Gastroesophageal sphincter (tissue), 4 donors: ENCODE measurements around the gene TMEM151A. TPM values are rescaled to one million over a fixed set of nuclear protein-coding genes. Genes with fewer than 3 reads are reported as not detected.
A peak's percentile ranks its signal among the peaks of the same experiment; 100 is the strongest.
"Not testable (repeated sequence)": the region's sequence is repeated elsewhere in the genome, so short reads cannot be mapped to it uniquely, and the experiment has no call there.

Experiments
- ATAC-seq: fragments of 150-250 bp; one replicate; pipeline ENCODE4 v1.9.1; 2016; ENCODE audit warnings: mild to moderate bottlenecking, moderate library complexity
- H3K27ac ChIP-seq, 4 donors: fragments of 200-600 bp; sonication (generic) in 3 of 4; 1 replicate in 3 of 4; 2 replicates in 1 of 4; pipeline ENCODE4 v1.5.1; 2016 to 2019
- H3K27me3 ChIP-seq: fragments of 200-600 bp; sonication (generic); one replicate; pipeline ENCODE4 v1.5.1; 2019
- H3K36me3 ChIP-seq, 2 donors: fragments of 200-600 bp; sonication (generic); one replicate each; pipeline ENCODE4 v1.5.1; 2019; ENCODE audit warnings: control low read depth in 1 of 2
- H3K4me1 ChIP-seq, 3 donors: fragments of 200-600 bp; sonication (generic); 1 replicate in 2 of 3; 2 replicates in 1 of 3; pipeline ENCODE4 v1.5.1; 2016 to 2019; ENCODE audit warnings: control low read depth in 2 of 3
- H3K4me3 ChIP-seq, 2 donors: fragments of 200-600 bp; sonication (generic); one replicate each; pipeline ENCODE4 v1.5.1; 2019; ENCODE audit warnings: mild to moderate bottlenecking in 1 of 2, moderate library complexity in 1 of 2
- H3K9me3 ChIP-seq, 3 donors: fragments of 200-600 bp; sonication (generic); one replicate each; pipeline ENCODE4 v1.5.1; 2017 to 2019; ENCODE audit warnings: control low read depth in 2 of 3
- CTCF ChIP-seq, 4 experiments: fragments of 200-600 bp in 2 of 4; fragments of 450-650 bp in 2 of 4; sonication (generic) in 1 of 4; IDR thresholded peaks; one replicate each; pipeline ENCODE4 v1.5.1; 2017 to 2019; ENCODE audit warnings: antibody characterized with exemption in 4 of 4, mild to moderate bottlenecking in 2 of 4, moderate library complexity in 2 of 4
- EP300 ChIP-seq: sonication (generic); formaldehyde crosslinking; IDR thresholded peaks from one replicate; pipeline ENCODE4 v1.6.1; 2017; ENCODE audit warnings: antibody characterized with exemption, mild to moderate bottlenecking
- POLR2A ChIP-seq, 2 donors: fragments of 450-650 bp; IDR thresholded peaks; one replicate each; pipeline ENCODE4 v1.6.1; 2017; ENCODE audit warnings: antibody characterized with exemption in 2 of 2, mild to moderate bottlenecking in 2 of 2, moderate library complexity in 1 of 2
- POLR2AphosphoS5 ChIP-seq: sonication (generic); formaldehyde crosslinking; IDR thresholded peaks from one replicate; pipeline ENCODE4 v1.6.1; 2017; ENCODE audit warnings: antibody characterized with exemption
- WGBS, 2 donors: methylation state at CpG; one replicate each; pipeline ENCODE4 v1.1.5; 2018; ENCODE audit warnings: low coverage in 1 of 2; 5-methylcytosine and 5-hydroxymethylcytosine counted together
- total RNA-seq, 4 donors: library from RNA; depleted of rRNA; stranded (reverse); fragments of >200 nt; gene quantifications; one replicate each; pipeline ENCODE4 v1.1.0, GENCODE V29; 2016

The TMEM151A gene
- total RNA-seq, 4 donors from 2014 or later, result 0.66 TPM; not detected in 3

GRCh38 chr11:66247801-66248200, 43.9 kb upstream of the TMEM151A start:
- Histone ChIP-seq H3K4me1 (no peaks in the 10 kb centered on the region), H3K27ac (no peak overlapping the region), H3K9me3 (no peaks in the 10 kb centered on the region), H3K4me3 (no peak overlapping the region), H3K36me3 (peaks cover 0 to 55% of the 10 kb centered on the region in 2 donors), H3K27me3 (no peaks in the 10 kb centered on the region)
- no peak for TF ChIP-seq POLR2AphosphoS5
- TF ChIP-seq POLR2A (IDR thresholded peaks at IDR 0.05), result no peak
- TF ChIP-seq EP300, result no peak
- no peak for TF ChIP-seq CTCF (IDR thresholded peaks at IDR 0.05)
- ATAC-seq, result no peak
- 91% methylated on average over 2 of the region's 3 CpGs; no CpG with 5 or more reads in 1 of the 2 donors for WGBS, 2 donors

- H3K27ac ChIP-seq, result no peak overlapping the region
- H3K4me1 ChIP-seq, result no peaks in the 10 kb centered on the region
- ATAC-seq, result no peak
- TF ChIP-seq POLR2AphosphoS5, result no peak
- no peak for TF ChIP-seq EP300
- TF ChIP-seq CTCF (IDR thresholded peaks at IDR 0.05), result no peak
- no peak for TF ChIP-seq POLR2A (IDR thresholded peaks at IDR 0.05)
- H3K27me3 ChIP-seq, result no peaks in the 10 kb centered on the region
- no peak overlapping the region for H3K4me3 ChIP-seq
- peaks cover 0 to 44% of the 10 kb centered on the region in 2 donors for H3K36me3 ChIP-seq
- 94 to 96% methylated on average over 3 to 4 of the region's 6 CpGs for WGBS, 2 donors
- H3K9me3 ChIP-seq, result no peaks in the 10 kb centered on the region
Observed at GRCh38 chr11:66248903-66249302, 42.8 kb upstream of the TMEM151A start.

GRCh38 chr11:66251809-66252208, 39.9 kb upstream of the TMEM151A start:
- Histone ChIP-seq H3K27me3 (no peaks in the 10 kb centered on the region), H3K9me3 (no peaks in the 10 kb centered on the region), H3K36me3 (peaks cover 0 to 22% of the 10 kb centered on the region in 2 donors), H3K4me1 (peaks cover 0 to 4% (median 3%) of the 10 kb centered on the region in 3 donors), H3K27ac (no peak overlapping the region), H3K4me3 (no peak overlapping the region)
- 76 to 79% methylated on average over 7 of the region's 7 CpGs for WGBS, 2 donors
- TF ChIP-seq CTCF (IDR thresholded peaks at IDR 0.05), result no peak
- TF ChIP-seq POLR2AphosphoS5, result no peak
- ATAC-seq, result no peak

GRCh38 chr11:66253081-66253480, 38.6 kb upstream of the TMEM151A start:
- not testable (repeated sequence) for H3K4me1 ChIP-seq, H3K4me3 ChIP-seq, H3K9me3 ChIP-seq, H3K27me3 ChIP-seq, H3K27ac ChIP-seq, ATAC-seq
- peaks cover 0 to 22% of the 10 kb centered on the region in 2 donors for H3K36me3 ChIP-seq
- 65 to 71% methylated on average over 2 to 4 of the region's 6 CpGs for WGBS, 2 donors

- peaks cover 0 to 46% of the 10 kb centered on the region in 2 donors for H3K36me3 ChIP-seq
- no peaks in the 10 kb centered on the region for H3K27me3 ChIP-seq
- H3K4me1 ChIP-seq, result peaks cover 0 to 24% (median 11%) of the 10 kb centered on the region in 3 donors
- ATAC-seq, result no peak
- peak overlapping the region; percentile 11 to 90 (median 84) for H3K27ac ChIP-seq
- no CpG with 5 or more reads among the region's 28 CpGs for WGBS, 2 donors
- no peak for TF ChIP-seq EP300
- TF ChIP-seq POLR2A (IDR thresholded peaks at IDR 0.05), result no peak
- no peak for TF ChIP-seq CTCF (IDR thresholded peaks at IDR 0.05)
- peak overlapping the region; percentile 79 to 80 for H3K4me3 ChIP-seq
- H3K9me3 ChIP-seq, result no peaks in the 10 kb centered on the region
Observed at GRCh38 chr11:66258473-66258893, 33.2 kb upstream of the TMEM151A start.
